ENCODE results near the gene VCPKMT.

VCPKMT gene

DNA sequence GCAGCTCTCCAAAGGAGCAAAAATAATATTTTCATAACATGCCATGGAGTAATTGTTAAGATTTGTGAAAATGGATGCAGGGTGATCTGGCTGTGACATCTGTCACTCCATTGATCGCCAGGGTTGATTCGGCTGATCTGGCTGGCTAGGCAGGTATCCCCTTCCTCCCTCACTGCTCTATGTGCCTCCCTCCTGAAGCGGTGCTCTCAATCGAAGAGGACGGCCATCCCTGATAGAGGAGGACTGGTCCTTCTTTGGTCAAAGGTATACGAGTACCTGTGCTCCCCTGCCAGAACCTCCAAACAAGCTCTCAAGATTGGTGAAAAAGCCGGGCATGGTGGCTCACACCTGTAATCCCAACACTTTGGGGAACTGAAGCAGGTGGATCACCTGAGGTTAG lies 47.9 kb downstream of the VCPKMT start:
- no peak for TF ChIP-seq EZH2phosphoT487 (conservative IDR thresholded peaks at IDR 0.05; ENCODE audit: low read length)
- TF ChIP-seq, protein P1, sequence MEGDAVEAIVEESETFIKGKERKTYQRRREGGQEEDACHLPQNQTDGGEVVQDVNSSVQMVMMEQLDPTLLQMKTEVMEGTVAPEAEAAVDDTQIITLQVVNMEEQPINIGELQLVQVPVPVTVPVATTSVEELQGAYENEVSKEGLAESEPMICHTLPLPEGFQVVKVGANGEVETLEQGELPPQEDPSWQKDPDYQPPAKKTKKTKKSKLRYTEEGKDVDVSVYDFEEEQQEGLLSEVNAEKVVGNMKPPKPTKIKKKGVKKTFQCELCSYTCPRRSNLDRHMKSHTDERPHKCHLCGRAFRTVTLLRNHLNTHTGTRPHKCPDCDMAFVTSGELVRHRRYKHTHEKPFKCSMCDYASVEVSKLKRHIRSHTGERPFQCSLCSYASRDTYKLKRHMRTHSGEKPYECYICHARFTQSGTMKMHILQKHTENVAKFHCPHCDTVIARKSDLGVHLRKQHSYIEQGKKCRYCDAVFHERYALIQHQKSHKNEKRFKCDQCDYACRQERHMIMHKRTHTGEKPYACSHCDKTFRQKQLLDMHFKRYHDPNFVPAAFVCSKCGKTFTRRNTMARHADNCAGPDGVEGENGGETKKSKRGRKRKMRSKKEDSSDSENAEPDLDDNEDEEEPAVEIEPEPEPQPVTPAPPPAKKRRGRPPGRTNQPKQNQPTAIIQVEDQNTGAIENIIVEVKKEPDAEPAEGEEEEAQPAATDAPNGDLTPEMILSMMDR (IDR thresholded peaks at IDR 0.05; ENCODE audit: insufficient read depth, low read length, poor library complexity, severe bottlenecking): no peak
- Histone ChIP-seq H3K4me2 (ENCODE audit: low read depth, low read length, poor library complexity, severe bottlenecking) (no peak overlapping the region), H3K36me3 (ENCODE audit: low read length) (no peaks in the 10 kb centered on the region), H3K79me2 (ENCODE audit: insufficient read depth, low read length) (no peaks in the 10 kb centered on the region), H3K4me3 (ENCODE audit: insufficient read depth, low read length, poor library complexity, severe bottlenecking) (no peak overlapping the region), H3K9me3 (ENCODE audit: insufficient read depth, low read length) (no peaks in the 10 kb centered on the region), H3F3A (ENCODE audit: insufficient read depth) (0 out of 2 replicates have a peak, but pooled peaks cover under 1% of the 10 kb centered on the region), H4K20me1 (ENCODE audit: low read depth, low read length) (no peaks in the 10 kb centered on the region), H2AFZ (ENCODE audit: low read depth, low read length, severe bottlenecking) (no peak overlapping the region), H3K9me2 (replicated peaks; ENCODE audit: insufficient read depth, low read length) (no peaks in the 10 kb centered on the region), H3K9ac (ENCODE audit: low read length) (no peak overlapping the region), H3K27me3 (ENCODE audit: low read length) (no peaks in the 10 kb centered on the region), H3K27ac (ENCODE audit: low read depth, low read length) (no peak overlapping the region)

DNA sequence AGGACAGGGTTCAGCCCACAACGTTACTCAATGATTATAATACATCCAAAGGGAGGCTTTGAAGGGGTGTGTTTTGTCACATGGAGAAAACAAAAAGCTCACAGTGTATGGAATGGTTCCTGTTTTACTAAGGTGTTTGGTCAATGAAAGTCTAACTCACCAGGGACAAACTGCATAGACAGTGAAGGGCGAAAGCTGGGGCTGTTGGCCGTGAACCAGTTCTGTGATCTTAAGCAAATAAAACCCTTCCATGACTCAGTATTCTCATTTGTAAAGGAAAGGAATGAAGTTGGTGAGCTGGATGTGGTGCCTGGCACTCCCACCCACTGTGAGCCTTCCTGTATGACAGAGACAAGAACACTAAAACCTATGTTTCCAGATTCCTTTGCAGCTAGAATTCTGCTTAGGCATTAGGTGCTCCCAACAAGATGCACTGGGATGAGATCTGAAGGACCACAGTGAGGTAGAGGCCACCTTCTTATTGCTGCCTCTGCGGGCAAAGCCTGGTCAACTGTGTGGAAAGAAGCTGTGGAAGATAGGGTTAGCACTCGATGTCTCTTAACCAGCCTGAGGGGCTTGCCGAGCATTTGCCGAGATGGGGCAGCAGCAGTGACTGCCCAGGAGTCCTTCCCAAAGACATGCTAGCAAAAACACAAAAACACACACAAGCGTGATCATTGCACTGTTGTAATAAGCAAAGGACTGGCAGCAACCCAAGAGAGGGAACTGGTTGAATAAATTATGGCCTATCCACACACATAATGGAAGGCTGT lies 48.5 kb downstream of the VCPKMT start:
- TF ChIP-seq EZH2phosphoT487 (conservative IDR thresholded peaks at IDR 0.05; ENCODE audit: low read length): no peak
- TF ChIP-seq, protein P1 (IDR thresholded peaks at IDR 0.05; ENCODE audit: insufficient read depth, low read length, poor library complexity, severe bottlenecking): no peak
- Histone ChIP-seq H3K79me2 (ENCODE audit: insufficient read depth, low read length) (no peaks in the 10 kb centered on the region), H3K9me3 (ENCODE audit: insufficient read depth, low read length) (no peaks in the 10 kb centered on the region), H4K20me1 (ENCODE audit: low read depth, low read length) (no peaks in the 10 kb centered on the region), H3F3A (ENCODE audit: insufficient read depth) (0 out of 2 replicates have a peak, but pooled peaks cover 6% of the 10 kb centered on the region), H3K27ac (ENCODE audit: low read depth, low read length) (no peak overlapping the region), H3K4me2 (ENCODE audit: low read depth, low read length, poor library complexity, severe bottlenecking) (no peak overlapping the region), H3K9me2 (replicated peaks; ENCODE audit: insufficient read depth, low read length) (no peaks in the 10 kb centered on the region), H3K36me3 (ENCODE audit: low read length) (no peaks in the 10 kb centered on the region), H3K9ac (ENCODE audit: low read length) (no peak overlapping the region), H2AFZ (ENCODE audit: low read depth, low read length, severe bottlenecking) (no peak overlapping the region), H3K4me3 (ENCODE audit: insufficient read depth, low read length, poor library complexity, severe bottlenecking) (no peak overlapping the region), H3K27me3 (ENCODE audit: low read length) (no peaks in the 10 kb centered on the region)

DNA sequence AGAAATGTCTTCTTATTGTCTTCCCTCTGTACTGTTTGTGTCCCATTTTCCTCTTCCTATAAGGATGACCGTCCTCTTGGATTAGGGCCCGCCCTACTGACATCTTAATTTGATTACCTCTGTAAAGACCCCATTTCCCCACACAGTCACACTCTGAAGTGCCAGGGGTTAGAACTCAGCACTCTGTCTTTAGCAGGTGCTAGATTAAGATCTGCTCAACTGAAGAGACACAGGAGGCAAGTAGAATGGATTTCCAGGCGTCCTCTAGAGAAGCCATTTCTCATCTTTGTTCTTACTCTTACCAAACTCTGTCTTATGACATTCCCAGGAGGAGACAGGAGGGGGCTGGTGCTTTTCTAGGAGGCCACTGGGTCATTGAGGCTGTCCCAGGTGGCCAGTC lies 50.8 kb downstream of the VCPKMT start:
- H3K9ac ChIP-seq (ENCODE audit: low read length): no peak overlapping the region
- H3K36me3 ChIP-seq (ENCODE audit: low read length): no peaks in the 10 kb centered on the region
- no peaks in the 10 kb centered on the region for H3K9me2 ChIP-seq (replicated peaks; ENCODE audit: insufficient read depth, low read length)
- no peaks in the 10 kb centered on the region for H3K27me3 ChIP-seq (ENCODE audit: low read length)
- no peaks in the 10 kb centered on the region for H3K79me2 ChIP-seq (ENCODE audit: insufficient read depth, low read length)
- H3K4me2 ChIP-seq (ENCODE audit: low read depth, low read length, poor library complexity, severe bottlenecking): no peak overlapping the region
- H3K4me3 ChIP-seq (ENCODE audit: insufficient read depth, low read length, poor library complexity, severe bottlenecking): no peak overlapping the region
- H3K27ac ChIP-seq (ENCODE audit: low read depth, low read length): no peak overlapping the region
- H3F3A ChIP-seq (ENCODE audit: insufficient read depth): 0 out of 2 replicates have a peak, but pooled peaks cover 12% of the 10 kb centered on the region
- H4K20me1 ChIP-seq (ENCODE audit: low read depth, low read length): no peaks in the 10 kb centered on the region
- no peak for TF ChIP-seq EZH2phosphoT487 (conservative IDR thresholded peaks at IDR 0.05; ENCODE audit: low read length)
- TF ChIP-seq, protein P1 (IDR thresholded peaks at IDR 0.05; ENCODE audit: insufficient read depth, low read length, poor library complexity, severe bottlenecking): no peak
- no peaks in the 10 kb centered on the region for H3K9me3 ChIP-seq (ENCODE audit: insufficient read depth, low read length)
- no peak overlapping the region for H2AFZ ChIP-seq (ENCODE audit: low read depth, low read length, severe bottlenecking)

All from SU-DHL-6 (cell line).